Spleen (tissue), 11 donors: ENCODE data around the gene SETD7. TPM values are rescaled to one million over a fixed set of nuclear protein-coding genes. Genes with fewer than 3 reads are reported as not detected.

Experiments used
- DNase-seq: peaks from one replicate; pipeline ENCODE4 v3.0.0-alpha.2; 2020
- H3K27ac ChIP-seq, 8 donors: fragments of 200-600 bp; sonication (generic) in 7 of 8; 1 replicate in 4 of 8; 2 replicates in 4 of 8; pipeline versions ENCODE4 v1.5.0 to v1.8.0; 2016 to 2021; ENCODE audit warnings: inconsistent platforms in 4 of 8, mild to moderate bottlenecking in 4 of 8, moderate library complexity in 1 of 8
- H3K27me3 ChIP-seq, 7 donors: fragments of 200-600 bp; sonication (generic) in 6 of 7; replicated peaks in 1 of 7; 1 replicate in 4 of 7; 2 replicates in 3 of 7; pipeline versions ENCODE4 v1.5.0 to v1.8.0; 2016 to 2021; ENCODE audit warnings: inconsistent platforms in 3 of 7, mild to moderate bottlenecking in 1 of 7
- H3K36me3 ChIP-seq, 6 donors: fragments of 200-600 bp; sonication (generic) in 5 of 6; 1 replicate in 4 of 6; 2 replicates in 2 of 6; pipeline versions ENCODE4 v1.5.0 to v1.8.0; 2016 to 2021; ENCODE audit warnings: inconsistent platforms in 2 of 6
- H3K4me1 ChIP-seq, 6 donors: fragments of 200-600 bp; sonication (generic) in 5 of 6; 1 replicate in 3 of 6; 2 replicates in 3 of 6; pipeline versions ENCODE4 v1.5.0 to v1.8.0; 2016 to 2021; ENCODE audit warnings: inconsistent platforms in 3 of 6
- H3K4me3 ChIP-seq, 8 donors: fragments of 200-600 bp; sonication (generic) in 7 of 8; 1 replicate in 4 of 8; 2 replicates in 4 of 8; pipeline versions ENCODE4 v1.5.0 to v1.8.0; 2016 to 2021; ENCODE audit warnings: inconsistent platforms in 4 of 8, mild to moderate bottlenecking in 4 of 8, moderate library complexity in 2 of 8
- H3K9me3 ChIP-seq, 8 donors: fragments of 200-600 bp; sonication (generic) in 7 of 8; 1 replicate in 4 of 8; 2 replicates in 4 of 8; pipeline versions ENCODE4 v1.5.0 to v1.8.0; 2016 to 2021; ENCODE audit warnings: inconsistent platforms in 4 of 8
- POLR2A ChIP-seq, 3 donors: fragments of 450-650 bp; IDR thresholded peaks; one replicate each; pipeline ENCODE4 v1.5.1; 2017; ENCODE audit warnings: antibody characterized with exemption in 3 of 3, mild to moderate bottlenecking in 1 of 3
- POLR2AphosphoS5 ChIP-seq, 3 donors: sonication (generic); formaldehyde crosslinking; IDR thresholded peaks; one replicate each; pipeline ENCODE4 v1.5.1; 2017; ENCODE audit warnings: antibody characterized with exemption in 3 of 3
- WGBS, 5 donors: extraction: QIAGEN DNeasy Blood & Tissue Kit in 3 of 5; methylation state at CpG; one replicate each; pipeline versions ENCODE4 v1.1.5 to v1.1.7; 2013 to 2018; 5-methylcytosine and 5-hydroxymethylcytosine counted together
- intact Hi-C: fragments of 100-400 bp; cut with DNase I; formaldehyde crosslinking; loops from one replicate; pipeline ENCODE4 v1.15.0; 2023; ENCODE audit warnings: low total_unique reads
- polyA plus RNA-seq, 3 donors: library from polyadenylated mRNA; stranded (reverse); fragments of 200-250 nt; gene quantifications; one replicate each; pipeline ENCODE4 v1.2.1, GENCODE V29; 2013
- total RNA-seq, 7 donors: library from RNA; depleted of rRNA in 3 of 7; stranded (reverse); fragments of >200 nt in 3 of 7; fragmentation: NEBNext Ultra II Directional in 4 of 7; extraction: Animal tissue kit (Norgen Biotek cat#: 25700) in 4 of 7; gene quantifications; one replicate each; pipeline versions ENCODE4 v1.1.0 to v1.2.1, GENCODE V29; 2016 to 2021
- TF ChIP-seq, protein P1 (sequence below), 11 experiments: fragments of 200-600 bp in 7 of 11; fragments of 450-650 bp in 4 of 11; sonication (generic) in 4 of 11; IDR thresholded peaks in 8 of 11; conservative IDR thresholded peaks in 3 of 11; 1 replicate in 7 of 11; 2 replicates in 4 of 11; pipeline versions ENCODE4 v1.4.0 to v1.8.0; 2016 to 2021; ENCODE audit warnings: antibody characterized with exemption in 11 of 11, inconsistent platforms in 4 of 11, mild to moderate bottlenecking in 1 of 11
- donor health status: healthy with polysubstance abuse.
- donor health status: DM: no; HTN: no; CAD: no; lungs with moderate emphysema.
- donor health status: DM: no; HTN: no; CAD: no.
- donor health status: Bipolar disorder and iron deficiency.
- donor health status: healthy.
- donor health status: DM: no; HTN: no; CAD: no.
- donor health status: DM: yes; HTN: yes; CAD: no.

SETD7 gene
- total and polyA plus RNA-seq, 10 donors, result 5.0 to 45.4 (median 30.8) TPM

DNA sequence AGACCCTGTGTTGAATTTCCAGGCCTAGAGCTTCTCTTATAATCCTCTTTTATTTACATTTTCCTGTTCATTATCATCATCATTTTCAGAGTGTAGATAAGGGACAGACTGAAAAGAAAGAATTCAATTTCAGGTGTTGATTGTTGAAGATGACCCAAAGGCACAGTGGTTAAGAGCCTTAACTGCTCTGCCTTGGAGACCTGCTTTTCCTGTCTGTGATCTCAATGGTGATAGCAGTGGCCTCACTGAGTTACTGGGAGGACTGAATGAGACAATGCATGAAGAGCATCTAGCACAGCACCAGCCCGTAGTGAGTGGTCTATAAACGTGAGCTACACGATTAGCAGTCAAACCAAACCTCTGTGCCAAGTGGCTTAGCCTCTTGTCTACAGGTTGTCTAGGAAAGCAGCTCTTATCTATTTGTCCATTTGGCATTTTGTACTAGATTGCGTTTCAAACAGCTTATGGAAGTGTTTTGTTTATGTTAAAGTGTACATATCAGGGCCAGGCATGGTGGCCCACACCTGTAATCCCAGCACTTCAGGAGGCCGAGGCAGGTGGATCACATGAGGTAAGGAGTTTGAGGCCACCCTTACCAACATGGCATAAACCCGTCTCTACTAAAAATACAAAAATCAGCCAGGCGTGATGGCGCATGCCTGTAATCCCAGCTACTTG lies 41.5 kb downstream of the SETD7 start:
- TF ChIP-seq, protein P1, sequence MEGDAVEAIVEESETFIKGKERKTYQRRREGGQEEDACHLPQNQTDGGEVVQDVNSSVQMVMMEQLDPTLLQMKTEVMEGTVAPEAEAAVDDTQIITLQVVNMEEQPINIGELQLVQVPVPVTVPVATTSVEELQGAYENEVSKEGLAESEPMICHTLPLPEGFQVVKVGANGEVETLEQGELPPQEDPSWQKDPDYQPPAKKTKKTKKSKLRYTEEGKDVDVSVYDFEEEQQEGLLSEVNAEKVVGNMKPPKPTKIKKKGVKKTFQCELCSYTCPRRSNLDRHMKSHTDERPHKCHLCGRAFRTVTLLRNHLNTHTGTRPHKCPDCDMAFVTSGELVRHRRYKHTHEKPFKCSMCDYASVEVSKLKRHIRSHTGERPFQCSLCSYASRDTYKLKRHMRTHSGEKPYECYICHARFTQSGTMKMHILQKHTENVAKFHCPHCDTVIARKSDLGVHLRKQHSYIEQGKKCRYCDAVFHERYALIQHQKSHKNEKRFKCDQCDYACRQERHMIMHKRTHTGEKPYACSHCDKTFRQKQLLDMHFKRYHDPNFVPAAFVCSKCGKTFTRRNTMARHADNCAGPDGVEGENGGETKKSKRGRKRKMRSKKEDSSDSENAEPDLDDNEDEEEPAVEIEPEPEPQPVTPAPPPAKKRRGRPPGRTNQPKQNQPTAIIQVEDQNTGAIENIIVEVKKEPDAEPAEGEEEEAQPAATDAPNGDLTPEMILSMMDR (IDR thresholded peaks at IDR 0.05 in 8 of 11, conservative IDR thresholded peaks at IDR 0.05 in 3 of 11), result no peak
- TF ChIP-seq POLR2A (IDR thresholded peaks at IDR 0.05), result no peak
- no peak for TF ChIP-seq POLR2AphosphoS5 (IDR thresholded peaks at IDR 0.05)
- Histone ChIP-seq H3K36me3 (peaks cover 0 to 100% (median 59%) of the 10 kb centered on the region in 6 donors), H3K9me3 (no peaks in the 10 kb centered on the region), H3K27ac (no peak overlapping the region), H3K27me3 (no peaks in the 10 kb centered on the region), H3K4me1 (no peaks in the 10 kb centered on the region), H3K4me3 (no peak overlapping the region)
- intact Hi-C loops, result no loop called here
- no peak for DNase-seq
- WGBS, 5 donors, result 88 to 96% (median 95%) methylated on average over 8 of the region's 8 CpGs

DNA sequence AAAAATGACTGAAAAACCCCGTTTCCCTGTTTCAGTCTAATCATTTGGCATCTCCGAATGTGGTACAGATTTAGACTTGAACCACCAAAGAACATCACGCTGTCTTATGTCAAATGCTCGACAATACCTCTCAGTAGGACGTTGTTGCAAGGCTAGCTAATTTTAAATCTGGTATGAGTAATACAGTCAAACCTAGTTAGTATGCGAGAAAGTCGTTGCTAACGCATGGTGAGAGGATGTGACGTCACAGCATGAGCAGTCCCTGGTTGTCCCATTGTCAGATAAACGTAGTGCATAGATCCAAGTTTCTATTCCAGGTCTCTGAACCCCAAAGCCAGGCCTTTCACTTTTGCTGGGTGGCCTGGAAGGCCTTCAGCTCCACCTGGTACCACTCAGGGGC lies 44.7 kb downstream of the SETD7 start:
- no peak for DNase-seq
- Histone ChIP-seq H3K4me3 (no peak overlapping the region), H3K27me3 (no peaks in the 10 kb centered on the region), H3K4me1 (no peaks in the 10 kb centered on the region), H3K27ac (no peak overlapping the region), H3K36me3 (peaks cover 0 to 95% (median 37%) of the 10 kb centered on the region in 6 donors), H3K9me3 (no peaks in the 10 kb centered on the region)
- WGBS, 5 donors, result 73 to 89% (median 77%) methylated on average over 10 of the region's 10 CpGs
- TF ChIP-seq POLR2AphosphoS5 (IDR thresholded peaks at IDR 0.05), result no peak
- intact Hi-C loops, result no loop called here

DNA sequence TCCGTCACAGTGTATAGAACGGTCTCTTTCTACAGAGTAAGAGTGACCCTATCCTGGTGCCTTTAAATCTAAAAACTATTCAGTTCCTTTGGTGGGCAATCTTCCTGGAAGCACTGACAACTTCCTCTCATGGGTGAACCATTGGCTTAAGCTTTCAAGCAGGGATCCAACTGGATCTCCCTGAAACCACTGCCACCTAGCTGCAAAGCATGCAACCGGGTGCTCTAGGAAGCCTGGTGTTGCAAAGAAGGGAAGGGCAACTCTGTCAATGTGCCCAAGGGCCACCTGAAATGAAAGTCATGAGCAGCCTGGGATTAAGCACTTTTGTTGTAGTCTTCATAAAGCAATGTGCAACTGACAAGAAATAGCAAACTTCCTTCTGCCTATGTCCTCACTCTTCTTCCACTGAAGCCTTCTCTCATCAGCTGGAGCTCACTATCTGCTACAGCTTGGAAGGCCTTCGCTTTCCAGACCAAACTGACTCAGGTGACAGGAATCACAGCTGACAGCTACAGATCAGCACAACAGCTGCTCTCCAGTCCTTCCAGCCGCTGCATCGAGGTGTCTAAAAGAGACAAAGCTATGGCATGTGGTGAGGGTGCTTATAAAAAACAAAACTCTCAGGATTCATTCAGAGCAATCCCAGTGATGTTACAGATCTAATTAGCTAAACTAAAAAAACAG lies 46.1 kb downstream of the SETD7 start:
- peaks cover 0 to 90% (median 34%) of the 10 kb centered on the region in 6 donors for H3K36me3 ChIP-seq
- DNase-seq, result no peak
- no peak overlapping the region for H3K4me3 ChIP-seq
- intact Hi-C loops, result no loop called here
- no peaks in the 10 kb centered on the region for H3K27me3 ChIP-seq
- no peaks in the 10 kb centered on the region for H3K4me1 ChIP-seq
- H3K9me3 ChIP-seq, result no peaks in the 10 kb centered on the region
- 83 to 90% (median 88%) methylated on average over 6 of the region's 6 CpGs for WGBS, 5 donors
- H3K27ac ChIP-seq, result no peak overlapping the region
- TF ChIP-seq POLR2A (IDR thresholded peaks at IDR 0.05), result no peak
- TF ChIP-seq, protein P1 (IDR thresholded peaks at IDR 0.05 in 8 of 11, conservative IDR thresholded peaks at IDR 0.05 in 3 of 11), result peak in 4 of 11 experiments; percentile 10 to 38 (median 30)

DNA sequence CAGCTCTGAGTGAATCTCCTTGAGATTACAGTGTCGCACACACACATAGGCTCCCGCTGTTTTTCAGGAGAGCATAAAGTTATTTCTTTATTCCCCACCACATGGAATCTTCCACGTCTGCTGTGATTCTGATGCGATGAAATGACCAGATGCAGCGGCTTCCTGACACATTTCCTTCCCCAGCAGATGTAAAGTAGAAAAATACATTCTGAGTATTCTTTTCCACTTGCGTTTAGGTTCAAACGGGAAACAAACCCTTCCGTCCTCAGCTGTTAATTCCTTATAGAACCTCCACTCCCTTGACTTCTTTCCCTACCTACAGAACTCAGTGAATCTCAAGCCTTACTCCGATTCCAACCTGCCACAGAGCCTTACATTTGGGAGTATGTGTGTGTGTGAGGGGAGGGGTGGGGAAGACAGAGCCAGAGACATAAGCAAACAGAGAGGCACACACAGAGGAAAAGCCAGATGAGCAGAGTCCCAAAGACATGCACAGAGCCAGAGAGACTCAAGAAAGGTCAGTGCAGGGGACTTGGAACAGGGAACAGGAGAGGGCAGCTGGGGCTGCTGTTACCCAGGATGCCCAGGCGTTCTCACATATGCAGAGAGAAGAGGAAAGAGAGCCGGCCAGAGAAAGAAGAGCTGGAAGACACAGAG lies 47.3 kb downstream of the SETD7 start:
- H3K9me3 ChIP-seq, result no peaks in the 10 kb centered on the region
- no peak for DNase-seq
- 74 to 87% (median 79%) methylated on average over 11 of the region's 11 CpGs for WGBS, 5 donors
- peaks cover 0 to 83% (median 33%) of the 10 kb centered on the region in 6 donors for H3K36me3 ChIP-seq
- H3K27me3 ChIP-seq, result no peaks in the 10 kb centered on the region
- intact Hi-C loops, result no loop called here
- no peak overlapping the region for H3K27ac ChIP-seq
- H3K4me3 ChIP-seq, result no peak overlapping the region
- H3K4me1 ChIP-seq, result no peaks in the 10 kb centered on the region
- TF ChIP-seq POLR2AphosphoS5 (IDR thresholded peaks at IDR 0.05), result no peak

DNA sequence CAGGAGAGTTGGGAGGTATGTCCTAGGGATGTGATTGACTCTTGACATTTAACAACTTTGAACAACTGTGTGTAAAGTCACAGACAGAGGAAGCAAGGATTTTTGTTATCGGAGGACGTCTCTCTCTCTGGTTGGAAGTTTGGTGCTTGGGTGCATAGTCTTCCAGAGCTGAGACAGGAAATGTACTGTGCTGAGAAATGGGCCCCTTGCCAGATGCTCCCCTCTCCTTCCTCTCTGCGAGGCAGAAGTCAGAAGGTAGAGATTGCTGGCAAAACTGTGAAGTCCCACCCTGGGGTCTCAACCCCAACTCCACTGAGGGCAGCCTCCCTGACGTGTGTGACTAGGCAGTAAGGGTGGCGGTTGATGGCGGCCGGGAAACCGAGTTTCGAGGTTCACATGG lies 49.2 kb downstream of the SETD7 start:
- H3K27me3 ChIP-seq, result no peaks in the 10 kb centered on the region
- H3K9me3 ChIP-seq, result no peaks in the 10 kb centered on the region
- no peak overlapping the region for H3K4me3 ChIP-seq
- TF ChIP-seq POLR2A (IDR thresholded peaks at IDR 0.05) (no peak), POLR2AphosphoS5 (IDR thresholded peaks at IDR 0.05) (no peak)
- TF ChIP-seq, protein P1 (IDR thresholded peaks at IDR 0.05 in 8 of 11, conservative IDR thresholded peaks at IDR 0.05 in 3 of 11), result no peak
- H3K27ac ChIP-seq, result no peak overlapping the region
- peaks cover 0 to 68% (median 27%) of the 10 kb centered on the region in 6 donors for H3K36me3 ChIP-seq
- WGBS, 5 donors, result 79 to 91% (median 84%) methylated on average over 9 of the region's 9 CpGs
- intact Hi-C loops, result no loop called here
- no peak for DNase-seq
- H3K4me1 ChIP-seq, result peaks cover 0 to 4% (median 0%) of the 10 kb centered on the region in 6 donors
